PC-3 (cell line): ENCODE results near the gene PLCB4.

Experiments used
- EZH2 ChIP-seq: fragments of 300-600 bp; sonication (generic); IDR thresholded peaks from one replicate; pipeline ENCODE4 v1.6.1; 2017; ENCODE audit warnings: antibody characterized with exemption, mild to moderate bottlenecking, low read length; ENCODE audit not compliant: unreplicated experiment
- EZH2phosphoT487 ChIP-seq: fragments of 300-600 bp; sonication (generic); IDR thresholded peaks from 2 replicates; pipeline ENCODE4 v1.6.1; 2018; ENCODE audit warnings: mild to moderate bottlenecking, antibody characterized with exemption, low read length, borderline replicate concordance
- TF ChIP-seq, protein P1 (sequence below): fragments of 300-600 bp; sonication (generic); conservative IDR thresholded peaks from 2 replicates; pipeline ENCODE4 v1.5.1; 2017; ENCODE audit warnings: antibody characterized with exemption, low read depth, mild to moderate bottlenecking, low read length

DNA sequence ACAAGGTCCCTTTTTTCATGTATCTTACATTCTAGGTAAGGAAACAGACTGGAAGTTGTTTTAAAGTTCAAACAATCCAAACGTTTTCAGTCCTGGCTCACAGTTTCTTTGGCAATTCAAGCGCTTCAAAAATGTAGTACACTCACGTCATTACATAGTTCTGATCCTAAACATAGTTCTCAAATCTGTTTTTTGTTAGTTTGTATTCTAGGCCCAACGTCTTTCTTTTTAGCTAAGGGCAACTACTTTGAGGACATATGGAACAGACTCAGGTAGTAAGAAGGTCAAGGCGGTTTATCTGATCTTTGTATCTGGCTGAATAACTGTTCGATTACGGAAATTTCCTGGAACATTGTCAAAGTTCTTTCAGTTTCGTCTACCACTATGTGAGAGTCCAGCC lies 36.9 kb upstream of the PLCB4 start:
- TF ChIP-seq, protein P1, sequence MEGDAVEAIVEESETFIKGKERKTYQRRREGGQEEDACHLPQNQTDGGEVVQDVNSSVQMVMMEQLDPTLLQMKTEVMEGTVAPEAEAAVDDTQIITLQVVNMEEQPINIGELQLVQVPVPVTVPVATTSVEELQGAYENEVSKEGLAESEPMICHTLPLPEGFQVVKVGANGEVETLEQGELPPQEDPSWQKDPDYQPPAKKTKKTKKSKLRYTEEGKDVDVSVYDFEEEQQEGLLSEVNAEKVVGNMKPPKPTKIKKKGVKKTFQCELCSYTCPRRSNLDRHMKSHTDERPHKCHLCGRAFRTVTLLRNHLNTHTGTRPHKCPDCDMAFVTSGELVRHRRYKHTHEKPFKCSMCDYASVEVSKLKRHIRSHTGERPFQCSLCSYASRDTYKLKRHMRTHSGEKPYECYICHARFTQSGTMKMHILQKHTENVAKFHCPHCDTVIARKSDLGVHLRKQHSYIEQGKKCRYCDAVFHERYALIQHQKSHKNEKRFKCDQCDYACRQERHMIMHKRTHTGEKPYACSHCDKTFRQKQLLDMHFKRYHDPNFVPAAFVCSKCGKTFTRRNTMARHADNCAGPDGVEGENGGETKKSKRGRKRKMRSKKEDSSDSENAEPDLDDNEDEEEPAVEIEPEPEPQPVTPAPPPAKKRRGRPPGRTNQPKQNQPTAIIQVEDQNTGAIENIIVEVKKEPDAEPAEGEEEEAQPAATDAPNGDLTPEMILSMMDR = no peak
- TF ChIP-seq EZH2 = no peak
- TF ChIP-seq EZH2phosphoT487 = no peak
